Prostate gland (tissue), 2 donors: ENCODE results near the gene FNDC3B.

Experiments
- CTCF ChIP-seq, 4 experiments: fragments of 200-600 bp in 2 of 4; fragments of 450-650 bp in 2 of 4; sonication (generic) in 2 of 4; IDR thresholded peaks; 1 replicate in 3 of 4; 2 replicates in 1 of 4; pipeline ENCODE4 v1.5.1; 2016 to 2019; ENCODE audit warnings: antibody characterized with exemption in 4 of 4, mild to moderate bottlenecking in 2 of 4, moderate library complexity in 2 of 4
- POLR2AphosphoS5 ChIP-seq: sonication (generic); formaldehyde crosslinking; IDR thresholded peaks from one replicate; pipeline ENCODE4 v1.6.1; 2017; ENCODE audit warnings: antibody characterized with exemption

DNA sequence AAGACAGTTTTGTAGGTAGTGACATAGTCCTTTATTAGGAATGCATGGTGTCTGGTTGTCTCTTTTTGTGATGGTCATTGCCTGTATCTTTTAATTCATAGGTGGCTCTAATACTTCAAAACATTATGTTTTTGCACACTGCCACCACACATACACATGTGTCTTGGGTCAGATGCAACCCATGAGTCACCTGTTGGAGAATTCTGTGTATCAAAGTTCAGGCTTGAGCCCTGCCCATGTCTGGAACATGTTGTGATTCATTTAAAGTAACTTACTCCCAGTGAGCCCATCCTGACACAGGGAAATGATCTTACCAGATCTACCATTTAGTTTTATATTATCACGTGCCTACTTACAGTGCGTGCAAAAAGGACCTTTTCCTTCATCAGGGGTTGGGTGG lies 266.2 kb downstream of the FNDC3B start:
- TF ChIP-seq CTCF (IDR thresholded peaks at IDR 0.05) (no peak), POLR2AphosphoS5 (no peak)
